GM21529 (cell line): ENCODE results near the gene CCDC106.

Source experiments
- ATAC-seq: cut with Tn5 transposase; IDR thresholded peaks from one replicate; pipeline ENCODE4 v1.9.1; 2021; ENCODE audit not compliant: unreplicated experiment

CCDC106 gene

DNA sequence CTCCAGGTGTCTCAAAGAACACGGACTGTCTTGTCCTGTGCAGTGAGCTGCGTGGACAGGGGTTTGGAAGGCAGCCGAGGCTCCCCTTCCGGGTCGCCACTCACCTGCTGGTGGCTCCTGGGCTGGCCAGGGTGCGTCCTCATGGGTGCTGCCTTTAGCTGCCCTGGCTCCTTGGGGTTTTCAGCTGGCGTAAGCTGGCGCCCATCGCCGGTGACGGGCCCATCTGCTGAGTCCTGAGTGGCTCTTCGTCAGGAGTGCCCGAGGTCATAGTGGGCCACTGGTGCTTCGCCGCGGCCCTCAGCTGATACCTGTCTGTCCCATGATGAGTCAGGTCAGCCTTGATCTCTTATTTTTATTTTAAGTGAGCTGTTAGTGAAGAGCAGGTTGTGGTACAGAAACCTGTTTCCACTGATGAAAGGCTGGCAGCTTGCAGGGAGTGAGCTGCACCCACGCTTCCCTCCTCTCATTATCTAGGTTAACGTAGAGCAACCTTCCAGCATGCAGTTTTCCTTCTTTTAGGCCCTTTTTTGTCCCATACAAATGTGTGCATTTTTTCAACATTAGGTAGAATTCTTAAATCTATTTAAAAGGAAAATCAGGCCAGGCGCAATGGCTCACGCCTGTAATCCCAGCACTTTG, 45.4 kb downstream of the CCDC106 start:
- ATAC-seq: no peak

- ATAC-seq: no peak
Measured at GRCh38 chr19:55694241-55694655, 46.2 kb downstream of the CCDC106 start.

GRCh38 chr19:55694656-55695491, 46.9 kb downstream of the CCDC106 start:
- ATAC-seq: no peak

DNA sequence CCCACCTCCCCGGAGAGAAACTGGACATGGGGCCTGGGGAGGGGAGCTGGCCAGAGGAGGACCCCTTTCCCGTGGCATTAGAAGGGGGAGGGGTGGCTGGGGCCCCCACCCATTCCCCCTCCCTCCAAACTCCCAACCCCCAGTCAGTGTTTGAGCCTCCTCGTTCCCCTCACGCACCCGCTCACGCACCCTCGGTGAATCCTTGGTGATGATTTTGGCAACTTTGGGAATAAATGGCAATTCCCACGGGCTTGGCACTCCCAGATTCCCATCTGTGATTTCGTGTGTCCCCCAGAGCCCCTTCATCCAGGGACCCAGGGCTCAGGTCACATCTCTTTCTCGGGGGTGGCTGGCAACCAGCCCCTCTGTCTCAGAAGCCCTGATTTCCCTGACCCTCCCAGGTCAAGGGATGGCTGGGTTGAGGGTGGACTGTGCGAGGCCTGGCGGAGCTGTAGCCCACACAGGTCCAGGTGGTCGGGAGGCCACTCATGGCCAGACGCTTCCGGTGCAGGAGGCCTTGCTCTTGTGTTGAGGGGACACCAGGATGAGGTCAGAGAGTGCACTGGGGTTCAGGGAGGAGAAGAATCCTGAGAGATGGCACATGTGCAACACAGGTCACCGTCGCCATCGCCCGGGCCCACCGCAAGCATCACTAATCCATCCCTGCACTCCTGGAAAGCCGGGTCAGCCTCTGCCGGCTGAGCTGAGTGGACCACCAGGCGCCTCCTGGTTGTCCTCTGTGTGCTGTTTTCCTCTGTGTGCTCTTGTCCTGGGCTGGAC, 47.7 kb downstream of the CCDC106 start:
- no peak for ATAC-seq

DNA sequence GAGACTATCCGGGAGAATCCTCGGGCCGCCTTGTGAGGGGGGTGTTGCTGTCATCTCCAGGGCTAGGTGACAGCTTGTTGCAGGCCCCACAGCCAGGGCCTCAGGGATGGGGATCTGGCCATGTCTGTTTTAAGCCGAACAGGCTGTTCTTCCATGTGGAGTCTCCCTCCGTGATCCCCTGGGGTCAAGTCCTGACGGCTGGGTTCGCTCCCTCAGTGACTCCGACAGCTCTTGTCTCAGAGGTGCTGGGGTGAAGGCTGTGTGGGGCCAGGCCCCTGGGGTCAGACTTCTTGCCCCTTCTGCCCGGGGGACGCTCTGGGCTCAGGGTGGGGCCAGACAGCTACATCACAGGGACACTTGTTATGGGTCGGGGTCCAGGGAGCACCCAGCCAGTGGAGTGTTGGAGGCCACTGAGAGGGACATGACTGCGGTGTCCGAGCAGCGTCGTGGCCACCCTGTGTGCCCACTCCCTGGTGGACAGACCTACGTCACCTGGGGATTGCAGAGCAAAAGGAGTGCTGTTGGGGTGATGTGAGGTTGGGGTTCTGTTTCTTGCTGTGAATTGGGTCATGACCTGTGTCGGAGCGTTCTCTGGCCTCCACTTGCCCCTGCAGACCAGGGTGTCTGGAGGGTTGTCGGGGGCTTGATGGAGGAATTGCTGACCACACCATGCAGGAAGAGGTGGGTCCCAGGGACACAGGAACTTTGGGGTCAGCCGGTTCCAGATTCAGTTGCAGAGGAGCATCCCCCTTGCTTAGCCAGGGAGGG, 48.5 kb downstream of the CCDC106 start:
- no peak for ATAC-seq

DNA sequence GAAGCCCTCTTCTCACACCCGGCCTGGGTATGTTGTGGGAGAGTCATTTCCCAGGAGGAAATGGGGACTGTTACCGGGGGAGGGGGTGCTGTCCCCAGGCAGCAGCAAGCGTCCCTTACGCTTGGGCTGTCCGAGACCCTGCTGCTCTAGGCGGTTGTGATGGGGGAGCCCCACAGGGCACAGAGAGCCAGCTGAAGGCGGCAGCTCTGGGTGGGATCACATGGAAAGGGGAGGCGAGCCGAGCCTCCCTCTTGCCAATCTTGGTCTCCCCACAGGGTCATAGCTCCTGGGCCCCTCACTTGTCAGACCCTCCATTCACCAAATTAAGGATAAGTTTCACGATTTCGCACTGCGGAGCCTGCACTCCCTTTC, 49.0 kb downstream of the CCDC106 start:
- no peak for ATAC-seq

GRCh38 chr19:55697698-55698097, 49.7 kb downstream of the CCDC106 start:
- no peak for ATAC-seq

DNA sequence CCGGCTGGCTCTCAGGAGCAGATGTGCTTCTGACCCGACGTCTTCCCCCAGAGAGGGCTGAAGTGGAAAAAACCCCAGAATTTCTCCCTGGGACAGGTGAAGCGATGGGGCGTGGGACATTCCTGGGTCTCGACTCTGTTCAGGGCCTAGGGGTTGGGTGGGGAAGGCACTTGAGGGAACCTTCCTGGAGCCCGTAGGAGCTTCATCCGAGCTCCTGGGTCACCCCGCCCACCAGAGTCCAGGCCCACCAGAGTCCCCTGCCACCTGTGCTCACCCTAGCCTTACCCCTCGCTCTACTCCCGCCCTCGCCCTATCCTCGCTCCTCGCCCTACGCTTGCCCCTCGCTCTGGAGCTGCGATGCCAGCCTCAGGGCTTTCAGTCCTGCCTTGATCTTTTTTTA, 50.2 kb downstream of the CCDC106 start:
- ATAC-seq: no peak

DNA sequence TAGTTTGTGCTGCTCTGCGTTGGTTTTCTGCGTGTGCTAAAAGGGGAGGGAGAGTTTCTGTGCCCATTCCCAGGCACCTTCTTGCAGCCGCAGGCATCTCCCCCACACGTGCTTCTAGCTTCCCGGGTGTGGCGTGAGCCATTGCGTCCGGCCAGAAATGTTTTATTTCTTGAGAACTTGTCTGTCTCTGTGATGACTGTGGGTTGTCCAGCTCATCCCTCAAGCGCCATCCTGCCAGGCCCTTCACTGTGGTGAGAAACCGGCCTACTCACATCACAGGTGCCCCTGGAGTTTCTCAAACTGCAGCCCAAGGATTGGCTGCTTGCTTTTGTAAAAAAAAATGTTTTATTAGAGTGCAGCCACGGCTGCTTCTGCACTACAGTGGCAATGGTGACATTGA, 51.2 kb downstream of the CCDC106 start:
- ATAC-seq: no peak

GRCh38 chr19:55700813-55701212, 52.8 kb downstream of the CCDC106 start:
- no peak for ATAC-seq

DNA sequence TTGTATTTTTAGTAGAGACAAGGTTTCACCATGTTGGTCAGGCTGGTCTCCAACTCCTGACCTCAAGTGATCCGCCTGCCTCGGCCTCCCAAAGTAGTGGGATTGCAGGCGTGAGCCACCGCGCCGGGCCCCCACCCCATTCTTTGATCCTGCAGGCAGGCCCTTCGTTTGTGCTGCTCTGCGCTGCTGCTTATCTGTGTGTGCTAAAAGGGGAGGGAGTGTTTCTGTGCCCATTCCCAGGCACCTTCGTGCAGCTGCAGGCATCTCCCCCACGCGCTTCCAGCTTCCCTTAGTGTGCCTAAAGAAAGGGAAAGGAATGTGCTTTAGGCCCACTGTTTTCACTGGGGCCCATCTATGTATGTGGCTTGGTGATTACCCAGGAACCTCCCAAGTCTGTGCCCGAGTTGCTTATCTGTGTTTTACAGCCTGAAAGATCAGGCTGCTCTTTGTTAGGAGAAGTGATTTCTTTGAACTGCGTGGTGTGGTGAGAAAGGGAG, 54.2 kb downstream of the CCDC106 start:
- no peak for ATAC-seq
